ENCODE data around the gene GCH1.

GCH1 gene

DNA sequence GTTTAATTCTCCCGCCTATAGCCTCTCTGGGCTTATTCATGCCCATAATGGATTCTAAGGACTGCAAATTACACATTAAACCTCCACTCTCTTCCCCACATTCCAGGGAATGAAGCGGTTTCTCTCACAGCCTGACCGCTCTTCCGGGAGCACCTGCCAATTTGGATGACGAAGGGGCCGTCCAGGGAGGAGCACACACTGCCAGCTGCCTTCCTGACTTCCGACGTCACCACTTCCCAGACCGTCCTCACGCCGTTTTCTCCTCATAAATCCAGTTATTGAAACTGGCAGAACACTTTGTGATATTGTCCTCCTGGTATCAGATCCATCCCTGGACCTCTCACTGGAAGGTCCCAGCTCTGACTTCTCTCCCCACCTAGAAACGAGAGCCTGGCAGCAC, 87.6 kb downstream of the GCH1 start:
- TF ChIP-seq, protein P1, sequence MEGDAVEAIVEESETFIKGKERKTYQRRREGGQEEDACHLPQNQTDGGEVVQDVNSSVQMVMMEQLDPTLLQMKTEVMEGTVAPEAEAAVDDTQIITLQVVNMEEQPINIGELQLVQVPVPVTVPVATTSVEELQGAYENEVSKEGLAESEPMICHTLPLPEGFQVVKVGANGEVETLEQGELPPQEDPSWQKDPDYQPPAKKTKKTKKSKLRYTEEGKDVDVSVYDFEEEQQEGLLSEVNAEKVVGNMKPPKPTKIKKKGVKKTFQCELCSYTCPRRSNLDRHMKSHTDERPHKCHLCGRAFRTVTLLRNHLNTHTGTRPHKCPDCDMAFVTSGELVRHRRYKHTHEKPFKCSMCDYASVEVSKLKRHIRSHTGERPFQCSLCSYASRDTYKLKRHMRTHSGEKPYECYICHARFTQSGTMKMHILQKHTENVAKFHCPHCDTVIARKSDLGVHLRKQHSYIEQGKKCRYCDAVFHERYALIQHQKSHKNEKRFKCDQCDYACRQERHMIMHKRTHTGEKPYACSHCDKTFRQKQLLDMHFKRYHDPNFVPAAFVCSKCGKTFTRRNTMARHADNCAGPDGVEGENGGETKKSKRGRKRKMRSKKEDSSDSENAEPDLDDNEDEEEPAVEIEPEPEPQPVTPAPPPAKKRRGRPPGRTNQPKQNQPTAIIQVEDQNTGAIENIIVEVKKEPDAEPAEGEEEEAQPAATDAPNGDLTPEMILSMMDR (IDR thresholded peaks at IDR 0.05; ENCODE audit: insufficient read depth, missing control alignments): no peak
- FAIRE-seq (no peak), DNase-seq (ENCODE audit: insufficient read length, low spot score) (no peak)

GRCh38 chr14:54814076-54814475, 88.5 kb downstream of the GCH1 start:
- DNase-seq (ENCODE audit: insufficient read length, low spot score) (no peak), FAIRE-seq (no peak)
- TF ChIP-seq, protein P1 (IDR thresholded peaks at IDR 0.05; ENCODE audit: insufficient read depth, missing control alignments): no peak

DNA sequence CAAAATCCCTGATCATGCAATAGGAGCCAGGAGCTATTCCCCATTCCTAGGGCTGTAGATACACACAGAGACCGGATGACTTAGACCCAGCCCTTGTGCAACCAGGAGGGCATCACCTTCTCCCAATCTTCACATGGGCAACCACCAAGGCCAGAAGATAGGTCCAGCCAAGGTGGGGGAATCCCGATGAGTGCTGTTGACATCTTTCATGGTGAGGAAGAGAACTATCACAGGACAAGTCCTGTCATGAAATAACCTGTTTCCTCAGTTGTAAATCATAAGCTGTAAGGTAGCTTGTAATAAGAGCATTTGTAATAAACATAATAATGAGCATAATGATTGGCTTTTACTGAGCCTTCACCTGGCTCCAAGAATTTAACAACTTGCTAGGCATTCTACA, 89.5 kb downstream of the GCH1 start:
- DNase-seq (ENCODE audit: insufficient read length, low spot score) (no peak), FAIRE-seq (no peak)
- TF ChIP-seq, protein P1 (IDR thresholded peaks at IDR 0.05; ENCODE audit: insufficient read depth, missing control alignments): no peak

- DNase-seq (ENCODE audit: insufficient read length, low spot score) (no peak), FAIRE-seq (no peak)
- TF ChIP-seq, protein P1 (IDR thresholded peaks at IDR 0.05; ENCODE audit: insufficient read depth, missing control alignments): no peak
These were observed 90.0 kb downstream of the GCH1 start for GRCh38 chr14:54812617-54813016.

DNA sequence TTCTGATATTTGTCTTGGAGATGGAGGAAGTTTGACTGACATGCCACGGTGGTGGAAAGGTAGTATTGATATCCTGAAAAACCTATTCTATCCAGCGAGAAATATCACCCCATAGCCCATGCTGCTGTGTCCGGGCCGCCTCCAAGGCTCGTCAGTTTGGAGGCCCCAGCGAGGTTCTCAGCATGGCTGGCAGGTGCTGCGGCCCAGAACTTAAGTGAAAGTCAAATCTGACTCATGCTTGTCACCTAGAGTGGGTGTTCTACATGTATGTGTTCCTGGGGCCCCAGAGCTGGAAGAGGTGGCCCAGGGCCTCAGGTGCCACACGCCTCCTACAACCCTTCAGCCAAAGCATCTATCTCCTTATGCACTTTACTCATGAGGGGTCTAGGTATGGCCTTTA, 92.9 kb downstream of the GCH1 start:
- TF ChIP-seq, protein P1 (IDR thresholded peaks at IDR 0.05; ENCODE audit: insufficient read depth, missing control alignments): no peak
- FAIRE-seq (no peak), DNase-seq (ENCODE audit: insufficient read length, low spot score) (no peak)

DNA sequence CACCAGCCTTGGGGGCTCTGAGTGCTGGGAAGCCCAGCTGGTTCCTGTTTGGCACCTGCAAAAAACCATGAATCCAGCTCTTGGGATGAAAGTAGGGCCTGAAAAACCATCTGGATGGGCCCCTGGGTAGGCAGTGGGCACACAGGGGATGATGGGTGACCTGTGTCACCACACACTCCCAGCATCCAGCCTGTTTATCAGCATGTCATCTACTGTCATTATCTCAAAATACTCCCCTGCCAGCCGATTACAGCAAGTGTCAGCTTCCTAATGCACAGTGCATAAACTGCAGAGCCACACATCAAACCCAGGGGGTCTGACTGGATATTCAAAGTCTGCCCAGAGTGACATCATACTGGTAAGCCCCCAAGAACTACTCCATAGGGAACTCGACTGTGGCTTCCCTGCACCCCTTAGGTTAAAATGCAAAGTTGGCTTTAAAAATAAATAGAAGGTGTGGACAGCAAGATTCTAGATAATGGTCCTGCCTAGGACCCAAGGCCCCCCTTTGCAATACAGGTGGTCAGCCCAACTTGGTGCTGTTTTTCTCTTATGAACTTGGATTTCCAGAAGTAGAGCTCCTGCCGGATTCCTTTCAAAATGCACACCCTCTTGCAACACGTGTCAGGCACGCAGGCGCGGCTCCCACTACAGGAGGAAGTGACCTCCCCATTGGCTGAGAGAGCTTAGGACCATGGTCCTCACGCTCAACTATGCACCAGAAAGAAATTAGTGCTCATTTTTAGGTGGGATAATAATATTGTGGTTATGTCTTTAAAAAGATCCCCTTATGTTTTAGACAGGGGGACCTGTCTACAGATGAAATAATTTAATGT, 94.1 kb downstream of the GCH1 start:
- FAIRE-seq: no peak
- DNase-seq (ENCODE audit: insufficient read length, low spot score): no peak
- TF ChIP-seq, protein P1 (IDR thresholded peaks at IDR 0.05; ENCODE audit: insufficient read depth, missing control alignments): no peak

- no peak for FAIRE-seq
- TF ChIP-seq, protein P1 (IDR thresholded peaks at IDR 0.05; ENCODE audit: insufficient read depth, missing control alignments): no peak
- DNase-seq (ENCODE audit: insufficient read length, low spot score): no peak
These were observed 94.7 kb downstream of the GCH1 start for GRCh38 chr14:54807881-54808280.

Measured in D721Med (cell line).